ENCODE data around the gene ATG16L1. TPM values are rescaled to one million over a fixed set of nuclear protein-coding genes. Genes with fewer than 3 reads are reported as not detected.
A peak's percentile ranks its signal among the peaks of the same experiment; 100 is the strongest.

Gene ATG16L1
- total and polyA plus RNA-seq, 9 of the 15 experiments (the other 6 are each of a cell fraction or from before 2014, with no cell fraction given) = 6.4 to 21.3 (median 17.2) TPM

DNA sequence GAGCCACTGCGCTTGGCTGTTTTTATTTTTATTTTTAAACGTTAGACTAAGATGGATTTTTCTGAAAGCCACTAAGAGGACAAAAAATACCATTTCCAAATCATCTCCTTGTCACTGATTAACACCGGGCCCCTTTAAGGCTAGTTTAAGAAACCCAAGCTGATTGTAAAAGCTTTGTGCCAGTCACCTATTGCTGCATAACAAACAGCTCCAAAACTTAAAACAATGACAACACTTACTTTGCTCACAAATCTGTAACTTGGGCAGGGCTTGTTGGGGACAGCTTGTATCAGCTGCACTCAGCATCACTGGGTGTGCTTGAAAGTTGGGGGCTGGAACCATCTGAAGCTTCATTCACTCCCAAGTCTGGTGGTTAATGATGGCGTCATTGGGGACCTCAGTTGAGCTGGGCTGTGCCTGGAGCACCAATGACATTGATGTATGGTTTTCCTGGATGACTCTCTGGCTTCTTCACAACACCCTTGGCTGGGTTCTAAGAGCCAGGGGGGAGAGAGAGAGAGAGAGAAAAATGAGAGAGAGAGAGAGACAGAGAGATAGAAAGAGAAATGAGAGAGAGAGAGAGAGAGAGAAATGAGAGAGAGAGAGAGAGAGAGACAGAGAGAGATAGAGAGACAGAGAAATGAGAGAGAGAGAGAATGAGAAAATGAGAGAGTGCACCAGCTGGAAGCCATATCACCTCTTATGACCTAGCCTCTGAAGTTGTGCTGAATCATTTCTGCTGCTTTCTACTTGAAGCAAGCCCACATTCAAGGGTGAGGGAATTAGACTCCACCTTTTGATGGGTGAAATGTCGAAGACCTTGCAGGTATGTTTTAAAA lies 26.0 kb upstream of the ATG16L1 start (continued):
- TF ChIP-seq ZNF592 (IDR thresholded peaks at IDR 0.05) (peak; percentile 76; the same call in 1 of the 2 replicates), ZNF384 (IDR thresholded peaks at IDR 0.05; ENCODE audit: low read depth, low read length) (no peak), BCOR (IDR thresholded peaks at IDR 0.05) (peak; percentile 90), TOE1 (IDR thresholded peaks at IDR 0.05; ENCODE audit: borderline replicate concordance) (0 out of 2 replicates have a peak, but pooled peaks have one; percentile 42), TOE1 (CRISPR knock-in tag; IDR thresholded peaks at IDR 0.05; ENCODE audit: borderline replicate concordance, low read depth) (no peak), NR2C1 (IDR thresholded peaks at IDR 0.05) (no peak), NR2C1 (tag; IDR thresholded peaks at IDR 0.05) (peak; percentile 22; the same call in 1 of the 2 replicates)
- TF ChIP-seq, protein P1, sequence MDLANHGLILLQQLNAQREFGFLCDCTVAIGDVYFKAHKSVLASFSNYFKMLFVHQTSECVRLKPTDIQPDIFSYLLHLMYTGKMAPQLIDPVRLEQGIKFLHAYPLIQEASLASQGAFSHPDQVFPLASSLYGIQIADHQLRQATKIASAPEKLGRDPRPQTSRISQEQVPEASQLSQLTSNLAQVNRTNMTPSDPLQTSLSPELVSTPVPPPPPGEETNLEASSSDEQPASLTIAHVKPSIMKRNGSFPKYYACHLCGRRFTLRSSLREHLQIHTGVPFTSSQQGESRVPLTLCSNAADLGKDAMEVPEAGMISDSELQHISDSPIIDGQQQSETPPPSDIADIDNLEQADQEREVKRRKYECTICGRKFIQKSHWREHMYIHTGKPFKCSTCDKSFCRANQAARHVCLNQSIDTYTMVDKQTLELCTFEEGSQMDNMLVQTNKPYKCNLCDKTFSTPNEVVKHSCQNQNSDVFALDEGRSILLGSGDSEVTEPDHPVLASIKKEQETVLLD (IDR thresholded peaks at IDR 0.05) = peak; percentile 68

Measured in K562 (cell line).